PC-9 (cell line): ENCODE data around the gene MSI2.

Experiments used
- CTCF ChIP-seq: fragments of 200-600 bp; sonication (generic); conservative IDR thresholded peaks from 2 replicates; pipeline ENCODE4 v1.6.1; 2017; ENCODE audit warnings: mixed run types, antibody characterized with exemption, mild to moderate bottlenecking, moderate library complexity
- EZH2 ChIP-seq: fragments of 200-600 bp; sonication (generic); IDR thresholded peaks from 2 replicates; pipeline ENCODE4 v1.8.0; 2017; ENCODE audit warnings: antibody characterized with exemption, low read depth

GRCh38 chr17:57569853-57570252, 313.5 kb downstream of the MSI2 start:
- TF ChIP-seq CTCF (no peak), EZH2 (no peak)
